Spleen (tissue), 11 donors: ENCODE measurements around the gene ATAD3B. TPM values are rescaled to one million over a fixed set of nuclear protein-coding genes. Genes with fewer than 3 reads are reported as not detected.
"Not testable (repeated sequence)": the region's sequence is repeated elsewhere in the genome, so short reads cannot be mapped to it uniquely, and the experiment has no call there.

ENCODE experiments used
- DNase-seq: peaks from one replicate; pipeline ENCODE4 v3.0.0-alpha.2; 2020
- H3K27ac ChIP-seq, 8 donors: fragments of 200-600 bp; sonication (generic) in 7 of 8; 1 replicate in 4 of 8; 2 replicates in 4 of 8; pipeline versions ENCODE4 v1.5.0 to v1.8.0; 2016 to 2021; ENCODE audit warnings: inconsistent platforms in 4 of 8, mild to moderate bottlenecking in 4 of 8, moderate library complexity in 1 of 8
- H3K27me3 ChIP-seq, 7 donors: fragments of 200-600 bp; sonication (generic) in 6 of 7; replicated peaks in 1 of 7; 1 replicate in 4 of 7; 2 replicates in 3 of 7; pipeline versions ENCODE4 v1.5.0 to v1.8.0; 2016 to 2021; ENCODE audit warnings: inconsistent platforms in 3 of 7, mild to moderate bottlenecking in 1 of 7
- H3K36me3 ChIP-seq, 6 donors: fragments of 200-600 bp; sonication (generic) in 5 of 6; 1 replicate in 4 of 6; 2 replicates in 2 of 6; pipeline versions ENCODE4 v1.5.0 to v1.8.0; 2016 to 2021; ENCODE audit warnings: inconsistent platforms in 2 of 6
- H3K4me1 ChIP-seq, 6 donors: fragments of 200-600 bp; sonication (generic) in 5 of 6; 1 replicate in 3 of 6; 2 replicates in 3 of 6; pipeline versions ENCODE4 v1.5.0 to v1.8.0; 2016 to 2021; ENCODE audit warnings: inconsistent platforms in 3 of 6
- H3K4me3 ChIP-seq, 8 donors: fragments of 200-600 bp; sonication (generic) in 7 of 8; 1 replicate in 4 of 8; 2 replicates in 4 of 8; pipeline versions ENCODE4 v1.5.0 to v1.8.0; 2016 to 2021; ENCODE audit warnings: inconsistent platforms in 4 of 8, mild to moderate bottlenecking in 4 of 8, moderate library complexity in 2 of 8
- H3K9me3 ChIP-seq, 8 donors: fragments of 200-600 bp; sonication (generic) in 7 of 8; 1 replicate in 4 of 8; 2 replicates in 4 of 8; pipeline versions ENCODE4 v1.5.0 to v1.8.0; 2016 to 2021; ENCODE audit warnings: inconsistent platforms in 4 of 8
- POLR2A ChIP-seq, 3 donors: fragments of 450-650 bp; IDR thresholded peaks; one replicate each; pipeline ENCODE4 v1.5.1; 2017; ENCODE audit warnings: antibody characterized with exemption in 3 of 3, mild to moderate bottlenecking in 1 of 3
- POLR2AphosphoS5 ChIP-seq, 3 donors: sonication (generic); formaldehyde crosslinking; IDR thresholded peaks; one replicate each; pipeline ENCODE4 v1.5.1; 2017; ENCODE audit warnings: antibody characterized with exemption in 3 of 3
- WGBS, 5 donors: extraction: QIAGEN DNeasy Blood & Tissue Kit in 3 of 5; methylation state at CpG; one replicate each; pipeline versions ENCODE4 v1.1.5 to v1.1.7; 2013 to 2018; 5-methylcytosine and 5-hydroxymethylcytosine counted together
- intact Hi-C: fragments of 100-400 bp; cut with DNase I; formaldehyde crosslinking; loops from one replicate; pipeline ENCODE4 v1.15.0; 2023; ENCODE audit warnings: low total_unique reads
- polyA plus RNA-seq, 3 donors: library from polyadenylated mRNA; stranded (reverse); fragments of 200-250 nt; gene quantifications; one replicate each; pipeline ENCODE4 v1.2.1, GENCODE V29; 2013
- total RNA-seq, 7 donors: library from RNA; depleted of rRNA in 3 of 7; stranded (reverse); fragments of >200 nt in 3 of 7; fragmentation: NEBNext Ultra II Directional in 4 of 7; extraction: Animal tissue kit (Norgen Biotek cat#: 25700) in 4 of 7; gene quantifications; one replicate each; pipeline versions ENCODE4 v1.1.0 to v1.2.1, GENCODE V29; 2016 to 2021
- TF ChIP-seq, protein P1 (sequence below), 11 experiments: fragments of 200-600 bp in 7 of 11; fragments of 450-650 bp in 4 of 11; sonication (generic) in 4 of 11; IDR thresholded peaks in 8 of 11; conservative IDR thresholded peaks in 3 of 11; 1 replicate in 7 of 11; 2 replicates in 4 of 11; pipeline versions ENCODE4 v1.4.0 to v1.8.0; 2016 to 2021; ENCODE audit warnings: antibody characterized with exemption in 11 of 11, inconsistent platforms in 4 of 11, mild to moderate bottlenecking in 1 of 11
- donor health status: healthy with polysubstance abuse.
- donor health status: DM: no; HTN: no; CAD: no; lungs with moderate emphysema.
- donor health status: DM: no; HTN: no; CAD: no.
- donor health status: Bipolar disorder and iron deficiency.
- donor health status: healthy.
- donor health status: DM: no; HTN: no; CAD: no.
- donor health status: DM: yes; HTN: yes; CAD: no.

ATAD3B gene
- total and polyA plus RNA-seq, 10 donors, result 11.5 to 62.3 (median 26.3) TPM

DNA sequence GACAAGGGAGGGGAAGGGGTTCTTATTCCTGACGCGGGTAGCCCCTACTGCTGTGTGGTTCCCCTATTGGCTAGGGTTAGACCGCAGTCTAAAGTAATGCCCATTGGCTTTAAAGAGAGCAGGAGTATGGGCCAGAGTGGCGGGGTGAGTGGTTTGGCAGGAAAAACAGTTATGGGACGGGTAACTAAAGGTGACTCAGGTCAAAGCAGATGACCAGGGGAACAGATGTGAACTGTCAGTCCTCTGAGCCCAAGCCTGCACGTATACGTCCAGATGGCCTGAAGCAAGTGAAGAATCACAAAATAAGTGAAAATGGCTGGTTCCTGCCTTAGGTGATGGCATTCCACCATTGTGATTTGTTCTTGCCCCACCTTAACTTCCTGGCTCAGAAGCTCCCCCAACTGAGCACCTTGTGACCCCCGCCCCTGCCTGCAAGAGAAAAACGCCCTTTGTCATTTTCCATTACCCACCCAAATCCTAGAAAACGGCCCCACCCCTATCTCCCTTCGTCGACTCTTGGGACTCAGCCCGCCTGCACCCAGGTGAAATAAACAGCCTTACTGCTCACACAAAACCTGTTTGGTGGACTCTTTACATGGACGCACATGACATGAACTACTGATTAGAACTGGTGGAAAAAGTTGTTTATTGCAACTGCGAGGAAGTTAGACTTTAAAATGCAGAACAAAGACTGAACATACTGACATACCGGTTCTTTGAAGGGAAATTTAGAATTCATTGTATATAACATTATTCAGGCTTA is 758 bp upstream of the ATAD3B start:
- no peak for DNase-seq
- Histone ChIP-seq H3K27ac (peak overlapping the region in 7 of 8 donors; percentile 65 to 93 (median 86)), H3K27me3 (no peaks in the 10 kb centered on the region), H3K4me3 (peak overlapping the region; percentile 64 to 96 (median 92)), H3K4me1 (peaks cover 0 to 36% (median 28%) of the 10 kb centered on the region in 6 donors), H3K9me3 (no peaks in the 10 kb centered on the region), H3K36me3 (peaks cover 0 to 9% (median 0%) of the 10 kb centered on the region in 6 donors)
- intact Hi-C loops, result no loop called here
- no peak for TF ChIP-seq POLR2AphosphoS5 (IDR thresholded peaks at IDR 0.05)
- TF ChIP-seq, protein P1, sequence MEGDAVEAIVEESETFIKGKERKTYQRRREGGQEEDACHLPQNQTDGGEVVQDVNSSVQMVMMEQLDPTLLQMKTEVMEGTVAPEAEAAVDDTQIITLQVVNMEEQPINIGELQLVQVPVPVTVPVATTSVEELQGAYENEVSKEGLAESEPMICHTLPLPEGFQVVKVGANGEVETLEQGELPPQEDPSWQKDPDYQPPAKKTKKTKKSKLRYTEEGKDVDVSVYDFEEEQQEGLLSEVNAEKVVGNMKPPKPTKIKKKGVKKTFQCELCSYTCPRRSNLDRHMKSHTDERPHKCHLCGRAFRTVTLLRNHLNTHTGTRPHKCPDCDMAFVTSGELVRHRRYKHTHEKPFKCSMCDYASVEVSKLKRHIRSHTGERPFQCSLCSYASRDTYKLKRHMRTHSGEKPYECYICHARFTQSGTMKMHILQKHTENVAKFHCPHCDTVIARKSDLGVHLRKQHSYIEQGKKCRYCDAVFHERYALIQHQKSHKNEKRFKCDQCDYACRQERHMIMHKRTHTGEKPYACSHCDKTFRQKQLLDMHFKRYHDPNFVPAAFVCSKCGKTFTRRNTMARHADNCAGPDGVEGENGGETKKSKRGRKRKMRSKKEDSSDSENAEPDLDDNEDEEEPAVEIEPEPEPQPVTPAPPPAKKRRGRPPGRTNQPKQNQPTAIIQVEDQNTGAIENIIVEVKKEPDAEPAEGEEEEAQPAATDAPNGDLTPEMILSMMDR (IDR thresholded peaks at IDR 0.05 in 8 of 11, conservative IDR thresholded peaks at IDR 0.05 in 3 of 11), result no peak
- no peak for TF ChIP-seq POLR2A (IDR thresholded peaks at IDR 0.05)
- WGBS, 5 donors, result 20 to 24% (median 22%) methylated on average over 16 of the region's 16 CpGs

DNA sequence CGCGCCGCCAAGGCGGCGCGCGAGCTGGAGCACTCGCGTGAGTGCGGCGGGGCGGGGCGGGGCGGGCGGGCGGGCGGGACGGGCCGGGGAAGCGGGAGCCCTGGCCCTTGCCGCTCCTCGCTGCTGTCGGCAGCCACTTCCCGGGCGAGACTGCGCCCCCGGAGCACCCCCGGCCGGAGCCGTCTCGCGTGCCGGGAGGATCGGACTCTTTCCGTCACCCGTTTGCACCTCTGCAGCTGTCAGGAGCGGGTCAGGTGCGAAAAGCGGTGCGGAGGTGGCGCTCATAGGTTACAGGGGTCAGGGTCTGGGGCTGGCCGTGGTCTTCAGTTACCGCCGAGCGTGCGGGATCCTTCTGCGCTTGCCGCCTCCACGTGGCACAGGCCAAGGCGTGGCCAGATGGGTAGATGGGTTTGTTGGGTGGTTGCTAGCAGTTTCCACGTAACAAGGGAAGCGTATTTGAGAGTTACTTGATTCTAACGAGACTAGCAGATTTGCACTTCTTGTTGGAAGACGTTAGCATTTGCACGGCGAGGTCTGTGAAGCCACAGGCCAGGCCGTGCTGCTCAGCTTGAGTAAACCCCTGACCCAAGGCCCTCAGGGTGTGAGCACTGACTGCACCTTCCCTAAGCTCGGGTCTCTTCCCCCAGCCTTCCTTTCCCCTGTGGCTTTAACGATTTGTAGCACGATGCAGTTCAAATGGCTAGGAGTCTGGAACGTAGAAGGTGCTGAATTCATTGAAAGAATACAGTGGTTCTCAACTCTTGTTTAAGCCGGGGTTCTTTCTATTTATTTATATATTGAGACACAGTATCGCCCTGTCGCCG is 700 bp downstream of the ATAD3B start:
- H3K36me3 ChIP-seq, result peaks cover 0 to 17% (median 0%) of the 10 kb centered on the region in 6 donors
- DNase-seq, intact Hi-C loops, H3K9me3 ChIP-seq, H3K27me3 ChIP-seq: not testable (repeated sequence)
- H3K4me3 ChIP-seq, result peak overlapping the region; percentile 64 to 96 (median 92)
- H3K4me1 ChIP-seq, result peaks cover 0 to 44% (median 28%) of the 10 kb centered on the region in 6 donors
- peak overlapping the region in 5 of 8 donors; percentile 86 to 93 (median 88) for H3K27ac ChIP-seq
- WGBS, 5 donors, result 3 to 27% (median 5%) methylated on average over 8 to 56 of the region's 65 CpGs

DNA sequence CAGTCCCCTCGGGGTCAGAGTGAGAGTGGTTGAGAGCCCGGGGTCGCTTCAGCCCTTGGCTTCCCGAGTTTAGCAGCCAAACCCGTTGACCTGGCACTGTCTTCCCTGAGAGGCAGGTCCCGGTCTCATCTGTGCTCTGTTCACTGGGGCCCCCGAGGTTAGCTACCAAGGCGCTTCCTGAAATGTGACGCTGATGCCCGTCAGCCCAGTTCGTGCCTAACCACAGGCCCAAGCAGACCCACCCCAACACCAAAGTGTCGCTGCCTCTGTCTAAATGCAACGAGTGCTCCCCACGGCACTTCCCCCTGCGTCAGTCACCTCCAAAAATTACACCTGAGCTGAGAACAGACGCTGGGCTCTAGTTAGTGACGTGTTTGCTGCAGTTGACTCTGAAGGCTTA is 4.4 kb downstream of the ATAD3B start:
- H3K27ac ChIP-seq, H3K4me3 ChIP-seq, DNase-seq, intact Hi-C loops, H3K9me3 ChIP-seq, H3K27me3 ChIP-seq: not testable (repeated sequence)
- Histone ChIP-seq H3K36me3 (peaks cover 0 to 51% (median 30%) of the 10 kb centered on the region in 6 donors), H3K4me1 (peaks cover 0 to 34% (median 22%) of the 10 kb centered on the region in 6 donors)
- WGBS, 5 donors, result 63 to 100% (median 65%) methylated on average over 1 to 16 of the region's 17 CpGs

DNA sequence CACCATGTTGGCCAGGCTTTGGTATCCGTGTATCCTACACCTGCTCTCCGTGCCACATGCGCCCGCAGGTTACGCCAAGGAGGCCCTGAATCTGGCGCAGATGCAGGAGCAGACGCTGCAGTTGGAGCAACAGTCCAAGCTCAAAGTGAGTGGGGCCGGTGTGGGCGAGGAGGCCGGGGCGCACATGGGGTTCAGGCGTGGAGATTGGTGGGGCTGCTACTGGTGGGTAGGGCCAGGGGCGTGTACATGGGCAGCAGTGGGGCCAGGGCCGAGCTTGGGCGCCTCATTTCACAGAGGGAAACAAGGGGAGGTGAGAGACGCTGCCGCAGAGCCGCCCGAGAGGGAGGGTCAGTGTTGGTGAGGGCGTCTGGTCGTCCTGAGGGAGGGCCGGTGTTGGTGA is 5.6 kb downstream of the ATAD3B start:
- WGBS, 5 donors, result 95 to 97% (median 96%) methylated on average over 22 of the region's 22 CpGs
- DNase-seq, result no peak

More for the DNA sequence above, 5.6 kb downstream of the ATAD3B start:
- H3K36me3 ChIP-seq, result peaks cover 0 to 58% (median 36%) of the 10 kb centered on the region in 6 donors
- peaks cover 0 to 31% (median 20%) of the 10 kb centered on the region in 6 donors for H3K4me1 ChIP-seq
- intact Hi-C loops, result no loop called here
- H3K27ac ChIP-seq, result no peak overlapping the region
- no peak overlapping the region for H3K4me3 ChIP-seq
- no peaks in the 10 kb centered on the region for H3K27me3 ChIP-seq
- no peaks in the 10 kb centered on the region for H3K9me3 ChIP-seq
- TF ChIP-seq POLR2A (IDR thresholded peaks at IDR 0.05) (no peak), POLR2AphosphoS5 (IDR thresholded peaks at IDR 0.05) (no peak)
- TF ChIP-seq, protein P1 (IDR thresholded peaks at IDR 0.05 in 8 of 11, conservative IDR thresholded peaks at IDR 0.05 in 3 of 11), result no peak
